ENCODE measurements around the gene EGR2.

EGR2 gene

GRCh38 chr10:62814756-62815380, 1.3 kb downstream of the EGR2 start:
- DNase-seq (ENCODE audit: low read depth), result no peak
- TF ChIP-seq, protein P1, sequence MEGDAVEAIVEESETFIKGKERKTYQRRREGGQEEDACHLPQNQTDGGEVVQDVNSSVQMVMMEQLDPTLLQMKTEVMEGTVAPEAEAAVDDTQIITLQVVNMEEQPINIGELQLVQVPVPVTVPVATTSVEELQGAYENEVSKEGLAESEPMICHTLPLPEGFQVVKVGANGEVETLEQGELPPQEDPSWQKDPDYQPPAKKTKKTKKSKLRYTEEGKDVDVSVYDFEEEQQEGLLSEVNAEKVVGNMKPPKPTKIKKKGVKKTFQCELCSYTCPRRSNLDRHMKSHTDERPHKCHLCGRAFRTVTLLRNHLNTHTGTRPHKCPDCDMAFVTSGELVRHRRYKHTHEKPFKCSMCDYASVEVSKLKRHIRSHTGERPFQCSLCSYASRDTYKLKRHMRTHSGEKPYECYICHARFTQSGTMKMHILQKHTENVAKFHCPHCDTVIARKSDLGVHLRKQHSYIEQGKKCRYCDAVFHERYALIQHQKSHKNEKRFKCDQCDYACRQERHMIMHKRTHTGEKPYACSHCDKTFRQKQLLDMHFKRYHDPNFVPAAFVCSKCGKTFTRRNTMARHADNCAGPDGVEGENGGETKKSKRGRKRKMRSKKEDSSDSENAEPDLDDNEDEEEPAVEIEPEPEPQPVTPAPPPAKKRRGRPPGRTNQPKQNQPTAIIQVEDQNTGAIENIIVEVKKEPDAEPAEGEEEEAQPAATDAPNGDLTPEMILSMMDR (IDR thresholded peaks at IDR 0.05; ENCODE audit: control insufficient read depth, extremely low read depth, insufficient read depth), result no peak
- no peak overlapping the region for H3K4me3 ChIP-seq (ENCODE audit: low read depth, low read length)

GRCh38 chr10:62813981-62814380, 2.2 kb downstream of the EGR2 start:
- TF ChIP-seq, protein P1 (IDR thresholded peaks at IDR 0.05; ENCODE audit: control insufficient read depth, extremely low read depth, insufficient read depth), result no peak
- H3K4me3 ChIP-seq (ENCODE audit: low read depth, low read length), result no peak overlapping the region
- DNase-seq (ENCODE audit: low read depth), result no peak

DNA sequence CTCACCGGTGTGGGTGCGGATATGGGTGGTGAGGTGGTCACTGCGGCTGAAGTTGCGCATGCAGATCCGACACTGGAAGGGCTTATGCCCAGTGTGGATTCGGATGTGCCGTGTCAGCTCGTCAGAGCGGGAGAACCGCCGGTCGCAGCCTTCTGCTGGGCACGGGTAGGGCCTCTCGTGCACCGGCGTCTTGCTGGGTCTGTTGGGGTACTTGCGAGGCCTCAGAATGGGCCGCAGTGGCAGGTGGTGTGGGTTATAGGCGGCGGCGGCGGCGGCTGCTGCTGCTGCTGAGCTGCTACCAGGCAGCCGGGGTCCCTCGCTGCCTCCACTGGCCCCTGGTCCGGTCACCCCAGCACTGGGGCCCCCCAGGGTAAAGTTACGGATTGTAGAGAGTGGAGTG, 2.7 kb downstream of the EGR2 start:
- TF ChIP-seq, protein P1 (IDR thresholded peaks at IDR 0.05; ENCODE audit: control insufficient read depth, extremely low read depth, insufficient read depth), result no peak
- DNase-seq (ENCODE audit: low read depth), result no peak
- H3K4me3 ChIP-seq (ENCODE audit: low read depth, low read length), result no peak overlapping the region

GRCh38 chr10:62812672-62813439, 3.3 kb downstream of the EGR2 start:
- no peak overlapping the region for H3K4me3 ChIP-seq (ENCODE audit: low read depth, low read length)
- TF ChIP-seq, protein P1 (IDR thresholded peaks at IDR 0.05; ENCODE audit: control insufficient read depth, extremely low read depth, insufficient read depth), result no peak

DNA sequence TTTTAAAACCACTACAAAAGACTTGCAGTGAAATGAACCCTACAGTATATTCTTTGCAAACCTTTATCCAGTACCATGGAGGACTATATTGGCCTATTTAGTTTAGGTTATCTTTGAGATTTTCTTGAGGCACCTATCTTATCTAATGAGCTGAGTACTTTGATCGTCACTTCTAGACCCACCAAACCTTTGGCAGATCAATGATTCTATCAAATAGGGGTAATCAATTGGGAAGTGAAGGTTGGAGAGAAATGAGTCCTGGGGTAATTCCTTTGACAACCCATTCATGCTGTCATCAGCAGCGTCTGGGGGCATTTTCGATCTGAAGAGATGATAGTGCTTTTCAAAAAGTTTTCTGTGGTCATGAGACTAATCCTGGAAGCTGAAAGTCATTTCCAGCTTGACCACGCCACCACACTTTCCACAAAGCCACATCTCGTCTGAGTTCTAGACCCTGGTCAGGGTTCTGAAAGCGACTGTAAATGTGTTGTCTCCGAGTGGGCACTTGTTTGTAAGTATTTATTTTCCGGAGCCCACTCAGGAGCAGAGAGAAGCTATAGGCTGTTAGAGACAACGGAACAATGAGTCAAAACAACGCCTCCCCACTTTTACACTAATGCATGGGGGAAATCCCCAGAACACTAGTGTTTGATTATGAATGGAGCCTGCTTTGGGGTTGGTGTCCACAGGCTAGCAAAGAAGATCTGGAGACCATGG, 4.8 kb downstream of the EGR2 start:
- TF ChIP-seq, protein P1 (IDR thresholded peaks at IDR 0.05; ENCODE audit: control insufficient read depth, extremely low read depth, insufficient read depth), result no peak
- no peak overlapping the region for H3K4me3 ChIP-seq (ENCODE audit: low read depth, low read length)
- DNase-seq (ENCODE audit: low read depth), result no peak

More at GRCh38 chr10:62812672-62813439, 3.3 kb downstream of the EGR2 start:
- DNase-seq (ENCODE audit: low read depth), result no peak

DNA sequence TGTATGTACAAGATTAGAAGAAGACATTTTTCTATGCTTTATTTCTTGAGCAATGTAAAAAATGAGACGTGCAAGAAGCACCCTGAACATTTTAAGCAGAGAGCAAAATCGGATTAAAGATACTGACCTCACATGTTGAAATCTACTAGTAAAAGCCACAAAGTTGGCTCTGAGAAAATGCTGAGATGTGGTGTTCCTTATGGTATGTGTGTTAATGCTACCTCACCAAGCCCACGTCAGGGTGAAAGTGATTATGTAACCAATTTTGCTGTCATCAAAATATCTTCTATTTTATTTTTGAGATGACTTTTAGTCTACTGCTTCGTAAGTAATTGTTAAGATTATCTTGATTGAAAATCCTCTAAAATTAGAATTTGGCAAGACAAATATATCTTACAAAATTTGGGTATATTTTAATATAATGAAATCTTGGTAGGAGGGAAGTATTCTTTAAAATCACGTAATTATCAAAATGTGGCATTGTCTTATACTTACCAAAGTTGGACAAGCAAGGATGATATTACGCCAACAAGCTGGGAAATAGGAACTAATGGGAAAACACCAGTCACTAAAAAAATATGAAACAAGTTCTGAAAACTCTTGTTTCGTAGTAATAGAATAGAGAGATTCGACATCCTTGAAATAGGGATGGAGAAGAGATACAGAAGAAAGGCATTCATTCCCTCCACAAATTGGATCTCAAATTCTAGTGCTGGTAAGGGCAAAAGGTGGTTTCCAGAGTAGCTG, 5.8 kb downstream of the EGR2 start:
- no peak overlapping the region for H3K4me3 ChIP-seq (ENCODE audit: low read depth, low read length)
- TF ChIP-seq, protein P1 (IDR thresholded peaks at IDR 0.05; ENCODE audit: control insufficient read depth, extremely low read depth, insufficient read depth), result no peak
- no peak for DNase-seq (ENCODE audit: low read depth)
